Stimulated activated CD8-positive, alpha-beta memory T cell treated with anti-CD3 and anti-CD28 coated beads, Interleukin-15, amount 100 ng/mL, for 24 hours (primary cell): Measurements from ENCODE around the gene RBM26.

Experiments used
- DNase-seq: peaks from one replicate; pipeline ENCODE4 v3.0.0-alpha.2; 2020; ENCODE audit warnings: low read depth

RBM26 gene

GRCh38 chr13:79270859-79271258 is 135.2 kb downstream of the RBM26 start:
- no peak for DNase-seq
